ENCODE measurements around the gene PTRH2.

PTRH2 gene

DNA sequence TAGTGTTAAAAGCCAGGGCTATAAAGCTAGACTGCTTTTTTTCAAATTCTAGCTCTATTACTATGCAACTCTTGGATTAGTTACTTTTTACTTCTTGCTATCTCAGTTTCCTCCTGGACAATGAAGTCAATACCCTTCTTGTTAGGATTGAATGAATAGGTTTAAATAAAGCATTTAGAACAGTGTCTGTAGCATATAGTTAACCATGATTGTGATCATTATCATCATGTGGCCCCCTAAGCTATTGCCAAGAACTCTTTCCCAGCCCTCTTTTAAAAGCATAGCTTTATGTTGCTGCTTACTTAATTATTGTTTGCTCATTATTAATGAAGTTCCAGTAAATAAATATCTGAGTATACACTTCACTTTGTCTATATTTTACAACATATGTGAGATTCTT is 4.7 kb upstream of the PTRH2 start:
- no peak for DNase-seq (ENCODE audit: low read depth, low spot score)
- TF ChIP-seq, protein P1, sequence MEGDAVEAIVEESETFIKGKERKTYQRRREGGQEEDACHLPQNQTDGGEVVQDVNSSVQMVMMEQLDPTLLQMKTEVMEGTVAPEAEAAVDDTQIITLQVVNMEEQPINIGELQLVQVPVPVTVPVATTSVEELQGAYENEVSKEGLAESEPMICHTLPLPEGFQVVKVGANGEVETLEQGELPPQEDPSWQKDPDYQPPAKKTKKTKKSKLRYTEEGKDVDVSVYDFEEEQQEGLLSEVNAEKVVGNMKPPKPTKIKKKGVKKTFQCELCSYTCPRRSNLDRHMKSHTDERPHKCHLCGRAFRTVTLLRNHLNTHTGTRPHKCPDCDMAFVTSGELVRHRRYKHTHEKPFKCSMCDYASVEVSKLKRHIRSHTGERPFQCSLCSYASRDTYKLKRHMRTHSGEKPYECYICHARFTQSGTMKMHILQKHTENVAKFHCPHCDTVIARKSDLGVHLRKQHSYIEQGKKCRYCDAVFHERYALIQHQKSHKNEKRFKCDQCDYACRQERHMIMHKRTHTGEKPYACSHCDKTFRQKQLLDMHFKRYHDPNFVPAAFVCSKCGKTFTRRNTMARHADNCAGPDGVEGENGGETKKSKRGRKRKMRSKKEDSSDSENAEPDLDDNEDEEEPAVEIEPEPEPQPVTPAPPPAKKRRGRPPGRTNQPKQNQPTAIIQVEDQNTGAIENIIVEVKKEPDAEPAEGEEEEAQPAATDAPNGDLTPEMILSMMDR (IDR thresholded peaks at IDR 0.05; ENCODE audit: low read depth, low read length): no peak
- no peak overlapping the region for H3K4me3 ChIP-seq (ENCODE audit: low read depth, low read length)
- in situ Hi-C loops (cut with HindIII; ENCODE audit: low sequenced_read_pairs): no loop called here

DNA sequence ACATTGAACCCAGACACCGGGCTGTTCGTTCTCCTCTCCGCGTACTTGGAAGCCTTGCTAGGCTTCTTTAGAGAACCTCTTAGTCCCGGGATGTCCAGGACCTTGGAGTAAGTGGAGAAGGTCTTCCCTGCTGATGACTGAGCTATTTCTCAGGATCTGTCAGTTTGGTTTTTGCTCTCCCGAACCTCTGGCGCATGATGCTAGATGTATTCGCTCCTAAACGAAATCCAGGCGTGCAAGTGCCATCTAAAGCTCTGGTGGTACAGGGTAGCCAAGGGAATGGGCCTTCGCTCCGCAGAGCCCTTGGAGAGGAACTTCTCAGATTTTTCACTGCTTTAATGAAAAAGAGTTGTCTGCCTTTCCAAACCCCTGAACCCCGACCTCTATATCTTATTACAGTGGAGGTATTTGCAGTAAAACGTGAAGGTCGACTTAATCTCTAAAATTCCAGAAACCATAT is 771 bp upstream of the PTRH2 start:
- in situ Hi-C loops (cut with HindIII; ENCODE audit: low sequenced_read_pairs): no loop called here
- TF ChIP-seq, protein P1 (IDR thresholded peaks at IDR 0.05; ENCODE audit: low read depth, low read length): no peak
- no peak for DNase-seq (ENCODE audit: low read depth, low spot score)
- peak overlapping the region; percentile 79 for H3K4me3 ChIP-seq (ENCODE audit: low read depth, low read length)

DNA sequence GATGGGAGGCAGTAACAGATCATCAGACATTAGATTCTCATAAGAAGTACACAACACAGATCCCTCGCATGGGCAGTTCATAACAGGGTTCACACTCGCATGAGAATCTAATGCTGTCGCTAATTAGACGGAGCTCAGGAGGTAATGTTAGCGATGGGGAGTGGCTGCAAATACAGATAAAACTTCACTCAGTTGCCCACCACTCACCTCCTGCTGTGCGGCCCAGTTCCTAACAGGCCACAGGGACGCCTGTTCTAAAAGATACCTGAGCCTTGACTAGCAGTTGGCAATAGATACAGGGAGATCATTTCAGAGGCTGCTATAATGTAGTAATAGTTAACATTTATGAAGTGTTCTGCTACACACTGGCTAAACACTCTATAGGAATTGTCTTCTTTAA is 4.9 kb downstream of the PTRH2 start:
- TF ChIP-seq, protein P1 (IDR thresholded peaks at IDR 0.05; ENCODE audit: low read depth, low read length): no peak
- in situ Hi-C loops (cut with HindIII; ENCODE audit: low sequenced_read_pairs): no loop called here
- H3K4me3 ChIP-seq (ENCODE audit: low read depth, low read length): no peak overlapping the region
- no peak for DNase-seq (ENCODE audit: low read depth, low spot score)

DNA sequence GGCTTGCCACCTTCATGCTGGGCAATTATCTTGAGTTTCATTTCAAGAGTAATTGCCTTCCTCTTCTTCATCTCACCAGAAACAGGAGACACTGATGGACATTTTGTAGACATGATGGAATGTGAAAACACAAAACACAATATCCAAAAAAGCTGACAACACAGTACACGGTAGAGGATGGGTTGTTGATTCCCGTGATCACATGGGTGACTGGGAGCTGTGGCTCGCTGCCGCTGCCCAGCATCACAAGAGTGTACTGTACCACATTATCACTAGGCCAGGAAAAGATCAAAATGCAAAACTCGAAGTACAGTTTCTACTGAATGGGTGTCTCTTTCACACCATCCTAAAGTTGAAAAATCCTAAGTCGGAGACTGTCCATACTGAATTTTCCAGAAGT is 7.4 kb downstream of the PTRH2 start:
- no peak overlapping the region for H3K4me3 ChIP-seq (ENCODE audit: low read depth, low read length)
- DNase-seq (ENCODE audit: low read depth, low spot score): no peak
- TF ChIP-seq, protein P1 (IDR thresholded peaks at IDR 0.05; ENCODE audit: low read depth, low read length): no peak
- in situ Hi-C loops (cut with HindIII; ENCODE audit: low sequenced_read_pairs): no loop called here

DNA sequence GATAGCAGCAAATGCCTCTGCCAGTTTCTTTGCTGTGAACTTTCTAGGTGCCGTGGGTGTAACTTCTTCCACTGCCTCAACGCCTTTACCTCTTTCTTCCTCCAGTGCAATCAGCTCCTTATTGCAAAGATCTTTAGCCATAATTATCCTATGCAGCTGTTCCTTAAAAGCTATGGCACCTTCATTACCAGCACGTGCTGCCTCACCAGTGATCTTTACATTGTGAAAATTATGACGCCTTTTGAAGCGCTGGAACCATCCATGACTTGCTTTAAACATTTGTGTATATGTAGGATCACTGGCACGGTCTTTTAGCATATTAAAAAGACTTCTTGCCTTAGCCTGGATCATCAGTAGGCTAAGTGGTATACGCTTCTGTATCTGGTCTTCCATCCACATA is 8.0 kb downstream of the PTRH2 start:
- TF ChIP-seq, protein P1 (IDR thresholded peaks at IDR 0.05; ENCODE audit: low read depth, low read length): no peak
- DNase-seq (ENCODE audit: low read depth, low spot score): no peak
- in situ Hi-C loops (cut with HindIII; ENCODE audit: low sequenced_read_pairs): no loop called here
- H3K4me3 ChIP-seq (ENCODE audit: low read depth, low read length): no peak overlapping the region

DNA sequence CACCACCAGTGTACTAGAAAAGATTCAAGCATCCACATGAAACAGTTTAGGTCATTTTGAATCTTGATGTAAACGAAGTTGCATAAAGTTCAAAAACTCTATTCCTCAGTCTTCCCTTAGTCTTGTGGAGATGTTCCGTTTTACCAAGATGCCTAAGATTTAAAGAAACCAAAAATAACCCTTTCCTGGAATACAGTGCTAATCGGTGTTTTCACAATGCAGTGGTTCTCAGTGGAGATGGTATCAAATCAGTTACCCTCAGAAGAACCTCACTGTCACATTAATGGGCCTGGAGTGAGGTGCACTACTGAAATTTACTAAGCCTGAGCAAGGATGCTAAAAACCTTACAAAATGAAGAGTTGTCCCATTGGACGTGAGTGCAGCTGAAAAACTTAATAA is 9.1 kb downstream of the PTRH2 start:
- TF ChIP-seq, protein P1 (IDR thresholded peaks at IDR 0.05; ENCODE audit: low read depth, low read length): no peak
- no peak for DNase-seq (ENCODE audit: low read depth, low spot score)
- no peak overlapping the region for H3K4me3 ChIP-seq (ENCODE audit: low read depth, low read length)
- in situ Hi-C loops (cut with HindIII; ENCODE audit: low sequenced_read_pairs): no loop called here
